KOPT-K1 (cell line): ENCODE data around the gene ZNF609.

Experiments
- H3K27ac ChIP-seq: fragments of 200-600 bp; sonication (generic); 2 replicates; pipeline ENCODE4 v1.5.1; 2016; ENCODE audit warnings: antibody characterized with exemption, mild to moderate bottlenecking, low read depth, low read length; ENCODE audit not compliant: poor library complexity, severe bottlenecking
- H3K36me3 ChIP-seq: fragments of 200-600 bp; sonication (generic); 2 replicates; pipeline ENCODE4 v1.5.1; 2017; ENCODE audit warnings: antibody characterized with exemption, mild to moderate bottlenecking, low read length, moderate library complexity; ENCODE audit not compliant: insufficient read depth
- H3K9me3 ChIP-seq: fragments of 200-600 bp; sonication (generic); 2 replicates; pipeline ENCODE4 v1.5.1; 2017; ENCODE audit warnings: antibody characterized with exemption, low read length, mild to moderate bottlenecking; ENCODE audit not compliant: insufficient read depth, poor library complexity, severe bottlenecking

The ZNF609 gene

GRCh38 chr15:64532521-64533315 lies 72.3 kb downstream of the ZNF609 start:
- H3K36me3 ChIP-seq = peaks cover 11% of the 10 kb centered on the region; the same call in 1 of the 2 replicates
- H3K9me3 ChIP-seq = no peaks in the 10 kb centered on the region
- peak overlapping the region; percentile 65 for H3K27ac ChIP-seq

GRCh38 chr15:64535460-64536243 lies 75.3 kb downstream of the ZNF609 start:
- Histone ChIP-seq H3K9me3 (no peaks in the 10 kb centered on the region), H3K27ac (peak overlapping the region; percentile 38), H3K36me3 (no peaks in the 10 kb centered on the region)

GRCh38 chr15:64536244-64536836 lies 76.0 kb downstream of the ZNF609 start:
- H3K9me3 ChIP-seq = no peaks in the 10 kb centered on the region
- peak overlapping the region; percentile 38 for H3K27ac ChIP-seq

GRCh38 chr15:64542091-64542490 lies 81.7 kb downstream of the ZNF609 start:
- no peaks in the 10 kb centered on the region for H3K36me3 ChIP-seq
- H3K9me3 ChIP-seq = no peaks in the 10 kb centered on the region
- H3K27ac ChIP-seq = no peak overlapping the region

More at GRCh38 chr15:64536244-64536836, 76.0 kb downstream of the ZNF609 start:
- H3K36me3 ChIP-seq = no peaks in the 10 kb centered on the region

GRCh38 chr15:64544450-64544849 lies 84.1 kb downstream of the ZNF609 start:
- no peak overlapping the region for H3K27ac ChIP-seq
- H3K36me3 ChIP-seq = no peaks in the 10 kb centered on the region

GRCh38 chr15:64547275-64547674 lies 86.9 kb downstream of the ZNF609 start:
- Histone ChIP-seq H3K9me3 (no peaks in the 10 kb centered on the region), H3K27ac (no peak overlapping the region)

More at GRCh38 chr15:64544450-64544849, 84.1 kb downstream of the ZNF609 start:
- H3K9me3 ChIP-seq = no peaks in the 10 kb centered on the region

GRCh38 chr15:64548235-64548634 lies 87.9 kb downstream of the ZNF609 start:
- H3K27ac ChIP-seq = no peak overlapping the region
- no peaks in the 10 kb centered on the region for H3K9me3 ChIP-seq
- no peaks in the 10 kb centered on the region for H3K36me3 ChIP-seq

More at GRCh38 chr15:64547275-64547674, 86.9 kb downstream of the ZNF609 start:
- no peaks in the 10 kb centered on the region for H3K36me3 ChIP-seq

GRCh38 chr15:64549860-64550259 lies 89.5 kb downstream of the ZNF609 start:
- H3K27ac ChIP-seq = no peak overlapping the region

GRCh38 chr15:64552281-64552948 lies 92.0 kb downstream of the ZNF609 start:
- Histone ChIP-seq H3K27ac (no peak overlapping the region), H3K36me3 (no peaks in the 10 kb centered on the region), H3K9me3 (no peaks in the 10 kb centered on the region)

More at GRCh38 chr15:64549860-64550259, 89.5 kb downstream of the ZNF609 start:
- Histone ChIP-seq H3K9me3 (no peaks in the 10 kb centered on the region), H3K36me3 (no peaks in the 10 kb centered on the region)

GRCh38 chr15:64558460-64559179 lies 98.2 kb downstream of the ZNF609 start:
- Histone ChIP-seq H3K27ac (no peak overlapping the region), H3K36me3 (no peaks in the 10 kb centered on the region), H3K9me3 (no peaks in the 10 kb centered on the region)

GRCh38 chr15:64559243-64559642 lies 98.9 kb downstream of the ZNF609 start:
- H3K36me3 ChIP-seq = no peaks in the 10 kb centered on the region
- no peaks in the 10 kb centered on the region for H3K9me3 ChIP-seq
- no peak overlapping the region for H3K27ac ChIP-seq

GRCh38 chr15:64560501-64560900 lies 100.1 kb downstream of the ZNF609 start:
- no peaks in the 10 kb centered on the region for H3K9me3 ChIP-seq
- no peaks in the 10 kb centered on the region for H3K36me3 ChIP-seq
- H3K27ac ChIP-seq = no peak overlapping the region

GRCh38 chr15:64560998-64561397 lies 100.6 kb downstream of the ZNF609 start:
- Histone ChIP-seq H3K9me3 (no peaks in the 10 kb centered on the region), H3K27ac (no peak overlapping the region), H3K36me3 (no peaks in the 10 kb centered on the region; the same call in 1 of the 2 replicates)

- H3K36me3 ChIP-seq = no peaks in the 10 kb centered on the region; the same call in 1 of the 2 replicates
- no peaks in the 10 kb centered on the region for H3K9me3 ChIP-seq
- no peak overlapping the region for H3K27ac ChIP-seq
Measured at GRCh38 chr15:64562003-64562640, 101.7 kb downstream of the ZNF609 start.
